DMS 273 (cell line): ENCODE results near the gene PASK.
"Not testable (repeated sequence)": the region's sequence is repeated elsewhere in the genome, so short reads cannot be mapped to it uniquely, and the experiment has no call there.

Experiments
- DNase-seq: peaks from one replicate; lab custom pipeline; 2025; ENCODE audit not compliant: unreplicated experiment; lab: John Stamatoyannopoulos, UW

The PASK gene

GRCh38 chr2:241108271-241109209 lies 40.7 kb downstream of the PASK start:
- no peak for DNase-seq

- peak; percentile 28 for DNase-seq
Observed at GRCh38 chr2:241107031-241107783, 42.1 kb downstream of the PASK start.

- DNase-seq: peak; percentile 62
Observed at GRCh38 chr2:241105641-241106040, 43.6 kb downstream of the PASK start.

GRCh38 chr2:241104611-241105010 lies 44.7 kb downstream of the PASK start:
- DNase-seq: not testable (repeated sequence)

GRCh38 chr2:241103176-241103595 lies 46.1 kb downstream of the PASK start:
- no peak for DNase-seq

- DNase-seq: peak; percentile 95
Observed at GRCh38 chr2:241102239-241102803, 47.0 kb downstream of the PASK start, which contains the start of gene MTERF4. TSS of gene MTERF4 (minus strand) at chr2:241102287. CDS start at chr2:241102273, 14 bp downstream.

- DNase-seq: no peak
Observed at GRCh38 chr2:241099246-241099645, 50.0 kb downstream of the PASK start.

GRCh38 chr2:241096979-241097378 lies 52.3 kb downstream of the PASK start:
- no peak for DNase-seq

- no peak for DNase-seq
Observed at GRCh38 chr2:241095594-241096290, 53.5 kb downstream of the PASK start.

- DNase-seq: no peak
Observed at GRCh38 chr2:241094924-241095420, 54.3 kb downstream of the PASK start.

GRCh38 chr2:241094172-241094571 lies 55.1 kb downstream of the PASK start:
- DNase-seq: no peak

GRCh38 chr2:241093133-241093781 lies 56.0 kb downstream of the PASK start:
- DNase-seq: not testable (repeated sequence)

- no peak for DNase-seq
Observed at GRCh38 chr2:241092677-241093076, 56.6 kb downstream of the PASK start.

GRCh38 chr2:241091734-241092445 lies 57.4 kb downstream of the PASK start:
- DNase-seq: no peak

- peak; percentile 53 for DNase-seq
Observed at GRCh38 chr2:241091201-241091600, 58.1 kb downstream of the PASK start.

GRCh38 chr2:241088791-241089732 lies 60.2 kb downstream of the PASK start:
- no peak for DNase-seq

GRCh38 chr2:241088376-241088775 lies 60.9 kb downstream of the PASK start:
- DNase-seq: no peak
